Caco-2 (cell line): ENCODE data around the gene SHTN1. TPM values are rescaled to one million over a fixed set of nuclear protein-coding genes. Genes with fewer than 3 reads are reported as not detected.

Experiments
- BruUV-seq: library from RNA; stranded (reverse); fragments of 400-500 nt; replicated peaks from 2 replicates; lab custom pipeline; 2021; lab: Mats Ljungman, UMichigan
- CTCF ChIA-PET: fragments of 300-600 bp; sonication (Branson Sonifier 250); formaldehyde crosslinking; loops from one replicate; lab custom pipeline; 2022; ENCODE audit warnings: antibody characterized with exemption; lab: Charles Lee
- POLR2A ChIA-PET: fragments of 300-600 bp; sonication (Branson Sonifier 250); formaldehyde crosslinking; loops from one replicate; lab custom pipeline; 2022; ENCODE audit warnings: antibody characterized with exemption; lab: Charles Lee
- DNase-seq, 2 experiments: peaks; one replicate each; pipeline versions ENCODE4 v3.0.0 to v3.0.0-alpha.2; 2020 to 2022
- H3K27me3 ChIP-seq: replicated peaks from 2 replicates; pipeline ENCODE4 v1.6.0; 2011; ENCODE audit warnings: low read length; ENCODE audit not compliant: control insufficient read depth, insufficient read depth
- H3K36me3 ChIP-seq: 2 replicates; pipeline ENCODE4 v1.5.1; 2011; ENCODE audit warnings: low read length; ENCODE audit not compliant: control insufficient read depth, insufficient read depth
- H3K4me1 ChIP-seq: fragments of 250-450 bp; sonication (Bioruptor Pico); 2 replicates; pipeline ENCODE4 v1.5.1; 2020; ENCODE audit warnings: mild to moderate bottlenecking
- H3K4me3 ChIP-seq: 2 replicates; pipeline ENCODE4 v1.5.1; 2011; ENCODE audit warnings: low read depth, mild to moderate bottlenecking, control low read depth, low read length
- H3K9me3 ChIP-seq: fragments of 250-450 bp; sonication (Bioruptor Pico); 2 replicates; pipeline ENCODE4 v1.5.1; 2020; ENCODE audit warnings: mild to moderate bottlenecking, moderate library complexity
- H3K27ac Mint-ChIP-seq: one replicate; pipeline ENCODE4 v1.8.0; 2022; ENCODE audit warnings: mixed read lengths; ENCODE audit not compliant: unreplicated experiment
- H3K27me3 Mint-ChIP-seq: one replicate; pipeline ENCODE4 v1.8.0; 2022; ENCODE audit warnings: mixed read lengths; ENCODE audit not compliant: insufficient read depth, unreplicated experiment
- H3K36me3 Mint-ChIP-seq: one replicate; pipeline ENCODE4 v1.8.0; 2022; ENCODE audit warnings: mild to moderate bottlenecking, mixed read lengths; ENCODE audit not compliant: insufficient read depth, unreplicated experiment
- H3K4me1 Mint-ChIP-seq: one replicate; pipeline ENCODE4 v1.8.0; 2022; ENCODE audit warnings: low read depth, mixed read lengths; ENCODE audit not compliant: unreplicated experiment
- H3K4me3 Mint-ChIP-seq: one replicate; pipeline ENCODE4 v1.8.0; 2022; ENCODE audit warnings: mild to moderate bottlenecking, moderate library complexity, mixed read lengths; ENCODE audit not compliant: unreplicated experiment
- H3K9me3 Mint-ChIP-seq: one replicate; pipeline ENCODE4 v1.8.0; 2022; ENCODE audit warnings: mixed read lengths; ENCODE audit not compliant: unreplicated experiment
- CTCF ChIP-seq, 2 experiments: fragments of 200-600 bp in 1 of 2; IDR thresholded peaks; 1 replicate in 1 of 2; 2 replicates in 1 of 2; pipeline versions ENCODE4 v1.5.1 to v1.8.0; 2011 to 2022; ENCODE audit warnings: antibody characterized with exemption in 1 of 2, control low read depth in 1 of 2, inconsistent platforms in 1 of 2, low read depth in 1 of 2, low read length in 1 of 2, mild to moderate bottlenecking in 1 of 2, moderate library complexity in 1 of 2; ENCODE audit not compliant: insufficient read depth in 1 of 2, severe bottlenecking in 1 of 2, unreplicated experiment in 1 of 2
- intact Hi-C: fragments of 100-400 bp; cut with micrococcal nuclease; formaldehyde crosslinking; loops from one replicate; pipeline ENCODE4 v1.10.0; 2022; ENCODE audit not compliant: unreplicated experiment
- total RNA-seq: library from RNA; stranded (reverse); gene quantifications from 2 replicates; pipeline ENCODE4 v1.2.3, GENCODE V29; 2022

Gene SHTN1
- total RNA-seq, 1 experiment from 2014 or later: 80.8 TPM

GRCh38 chr10:116925056-116925455 is 79.9 kb downstream of the SHTN1 start:
- CTCF ChIA-PET: no interaction called here
- Histone ChIP-seq H3K36me3 (peaks cover under 1% of the 10 kb centered on the region), H3K4me3 (no peak overlapping the region), H3K27me3 (no peaks in the 10 kb centered on the region), H3K4me1 (no peaks in the 10 kb centered on the region), H3K9me3 (no peaks in the 10 kb centered on the region)
- Mint-ChIP-seq H3K36me3 (peaks cover 82% of the 10 kb centered on the region), H3K27me3 (no peaks in the 10 kb centered on the region), H3K4me1 (no peaks in the 10 kb centered on the region), H3K4me3 (no peak overlapping the region), H3K9me3 (no peaks in the 10 kb centered on the region), H3K27ac (no peak overlapping the region)
- no peak for TF ChIP-seq CTCF (IDR thresholded peaks at IDR 0.05; ENCODE audit: insufficient read depth in 1 of 2, low read depth in 1 of 2, low read length in 1 of 2, severe bottlenecking in 1 of 2, unreplicated experiment in 1 of 2)
- intact Hi-C loops: no loop called here
- POLR2A ChIA-PET: no interaction called here
- no TSS peak for BruUV-seq
- DNase-seq: no peak

- CTCF ChIA-PET: no interaction called here
- intact Hi-C loops: no loop called here
- H3K27ac Mint-ChIP-seq: no peak overlapping the region
- peaks cover 1% of the 10 kb centered on the region for H3K36me3 ChIP-seq
- POLR2A ChIA-PET: no interaction called here
- H3K9me3 Mint-ChIP-seq: no peaks in the 10 kb centered on the region
- H3K9me3 ChIP-seq: no peaks in the 10 kb centered on the region
- BruUV-seq: no TSS peak
- H3K27me3 ChIP-seq: no peaks in the 10 kb centered on the region
- H3K27me3 Mint-ChIP-seq: no peaks in the 10 kb centered on the region
- H3K4me3 Mint-ChIP-seq: no peak overlapping the region
- no peaks in the 10 kb centered on the region for H3K4me1 Mint-ChIP-seq
- H3K4me3 ChIP-seq: no peak overlapping the region
- no peak for TF ChIP-seq CTCF (IDR thresholded peaks at IDR 0.05; ENCODE audit: insufficient read depth in 1 of 2, low read depth in 1 of 2, low read length in 1 of 2, severe bottlenecking in 1 of 2, unreplicated experiment in 1 of 2)
- H3K36me3 Mint-ChIP-seq: peaks cover 70% of the 10 kb centered on the region
- H3K4me1 ChIP-seq: no peaks in the 10 kb centered on the region
- DNase-seq: no peak
Measured at GRCh38 chr10:116919706-116920105, 85.3 kb downstream of the SHTN1 start.

GRCh38 chr10:116919164-116919563 is 85.8 kb downstream of the SHTN1 start:
- CTCF ChIA-PET: no interaction called here
- Histone ChIP-seq H3K4me3 (no peak overlapping the region), H3K4me1 (no peaks in the 10 kb centered on the region), H3K9me3 (no peaks in the 10 kb centered on the region), H3K27me3 (no peaks in the 10 kb centered on the region), H3K36me3 (peaks cover 3% of the 10 kb centered on the region)
- POLR2A ChIA-PET: no interaction called here
- DNase-seq: no peak
- no TSS peak for BruUV-seq
- Mint-ChIP-seq H3K4me1 (no peaks in the 10 kb centered on the region), H3K27me3 (no peaks in the 10 kb centered on the region), H3K27ac (no peak overlapping the region), H3K9me3 (no peaks in the 10 kb centered on the region), H3K36me3 (peaks cover 70% of the 10 kb centered on the region), H3K4me3 (no peak overlapping the region)
- TF ChIP-seq CTCF (IDR thresholded peaks at IDR 0.05; ENCODE audit: insufficient read depth in 1 of 2, low read depth in 1 of 2, low read length in 1 of 2, severe bottlenecking in 1 of 2, unreplicated experiment in 1 of 2): no peak
- intact Hi-C loops: no loop called here
